Small intestine (tissue), 7 donors: ENCODE results near the gene FGD4. TPM values are rescaled to one million over a fixed set of nuclear protein-coding genes. Genes with fewer than 3 reads are reported as not detected.

Experiments used
- DNase-seq, 2 donors: peaks; one replicate each; pipeline versions ENCODE4 v3.0.0 to v3.0.0-alpha.2; 2013
- FAIRE-seq: peaks from 2 replicates; lab custom pipeline; 2012; peaks lifted over from hg19 to GRCh38; lab: Jason Lieb, UNC
- H3K27ac ChIP-seq, 3 donors: one replicate each; pipeline ENCODE4 v1.5.1; 2013; ENCODE audit warnings: low read length in 2 of 3, mild to moderate bottlenecking in 2 of 3, control low read depth in 1 of 3, inconsistent platforms in 1 of 3, low read depth in 1 of 3, moderate library complexity in 1 of 3
- H3K27me3 ChIP-seq, 3 donors: one replicate each; pipeline ENCODE4 v1.6.1; 2013; ENCODE audit warnings: low read length in 3 of 3, inconsistent platforms in 1 of 3; ENCODE audit not compliant: control insufficient read depth in 3 of 3, insufficient read depth in 3 of 3
- H3K36me3 ChIP-seq, 3 donors: one replicate each; pipeline ENCODE4 v1.6.1; 2013; ENCODE audit warnings: low read length in 3 of 3, inconsistent platforms in 1 of 3, low read depth in 1 of 3, mild to moderate bottlenecking in 1 of 3, moderate library complexity in 1 of 3; ENCODE audit not compliant: control insufficient read depth in 3 of 3, insufficient read depth in 2 of 3
- H3K4me1 ChIP-seq, 3 donors: one replicate each; pipeline ENCODE4 v1.6.1; 2013; ENCODE audit warnings: low read length in 2 of 3, inconsistent platforms in 1 of 3, low read depth in 1 of 3, mild to moderate bottlenecking in 1 of 3, moderate library complexity in 1 of 3; ENCODE audit not compliant: control insufficient read depth in 3 of 3, insufficient read depth in 2 of 3
- H3K4me3 ChIP-seq, 3 donors: one replicate each; pipeline ENCODE4 v1.5.1; 2013; ENCODE audit warnings: low read length in 3 of 3, control low read depth in 1 of 3, inconsistent platforms in 1 of 3, low read depth in 1 of 3, mild to moderate bottlenecking in 1 of 3, moderate library complexity in 1 of 3
- H3K9me3 ChIP-seq, 2 donors: one replicate each; pipeline ENCODE4 v1.6.1; 2013; ENCODE audit warnings: low read depth in 1 of 2, low read length in 1 of 2; ENCODE audit not compliant: control insufficient read depth in 2 of 2, insufficient read depth in 1 of 2
- whole genome bisulfite sequencing, 3 donors: extraction: QIAGEN DNeasy Blood & Tissue Kit; methylation state at CpG; one replicate each; pipeline ENCODE4 v1.1.7; 2013; 5-methylcytosine and 5-hydroxymethylcytosine counted together
- polyA plus RNA-seq, 4 donors: library from polyadenylated mRNA; stranded (reverse) in 3 of 4; unstranded in 1 of 4; fragments of 200-250 nt in 3 of 4; fragments of 120-200 nt in 1 of 4; gene quantifications; one replicate each; pipeline versions ENCODE4 v1.2.1 to v1.2.3, GENCODE V29; 2013
- donor health status: healthy with polysubstance abuse.
- donor health status: control.
- donor health status: control.
- donor health status: Bipolar disorder and iron deficiency.
- donor health status: healthy.

The FGD4 gene
- polyA plus RNA-seq, 4 donors: 8.2 to 21.4 (median 14.2) TPM

- FAIRE-seq: no peak
- Histone ChIP-seq H3K27ac (no peak overlapping the region), H3K4me3 (no peak overlapping the region), H3K27me3 (peaks cover 0 to 2% (median 0%) of the 10 kb centered on the region in 3 donors), H3K9me3 (no peaks in the 10 kb centered on the region), H3K4me1 (peaks cover 0 to 8% (median 3%) of the 10 kb centered on the region in 3 donors), H3K36me3 (peaks cover 0 to 3% (median 0%) of the 10 kb centered on the region in 3 donors)
- WGBS, 3 donors: 60 to 71% (median 64%) methylated on average over 4 of the region's 4 CpGs
- DNase-seq: no peak
Observed at GRCh38 chr12:32397696-32398095, 1.7 kb upstream of the FGD4 start.

GRCh38 chr12:32398181-32398580 lies 1.2 kb upstream of the FGD4 start:
- Histone ChIP-seq H3K27ac (peak overlapping the region in 2 of 3 donors; percentile 94), H3K4me1 (peaks cover 0 to 8% (median 3%) of the 10 kb centered on the region in 3 donors), H3K4me3 (no peak overlapping the region), H3K9me3 (no peaks in the 10 kb centered on the region), H3K27me3 (peaks cover 0 to 2% (median 0%) of the 10 kb centered on the region in 3 donors), H3K36me3 (peaks cover 0 to 3% (median 0%) of the 10 kb centered on the region in 3 donors)
- DNase-seq: peak in 1 of 2 donors; percentile 16
- FAIRE-seq: no peak
- 52 to 70% (median 58%) methylated on average over 4 of the region's 4 CpGs for WGBS, 3 donors

GRCh38 chr12:32398816-32399369 lies 465 bp upstream of the FGD4 start:
- H3K27ac ChIP-seq: peak overlapping the region; percentile 87 to 99 (median 94)
- peak overlapping the region; percentile 50 to 80 (median 55) for H3K4me3 ChIP-seq
- DNase-seq: no peak
- peaks cover 0 to 8% (median 3%) of the 10 kb centered on the region in 3 donors for H3K4me1 ChIP-seq
- FAIRE-seq: no peak
- no peaks in the 10 kb centered on the region for H3K9me3 ChIP-seq
- H3K36me3 ChIP-seq: peaks cover 0 to 3% (median 0%) of the 10 kb centered on the region in 3 donors
- 2 to 3% (median 3%) methylated on average over 35 to 36 of the region's 36 CpGs for WGBS, 3 donors
- peaks cover 0 to 2% (median 0%) of the 10 kb centered on the region in 3 donors for H3K27me3 ChIP-seq

GRCh38 chr12:32400114-32400672 lies 835 bp downstream of the FGD4 start:
- Histone ChIP-seq H3K9me3 (no peaks in the 10 kb centered on the region), H3K4me3 (peak overlapping the region; percentile 50 to 80 (median 55)), H3K4me1 (peaks cover 0 to 8% (median 3%) of the 10 kb centered on the region in 3 donors), H3K36me3 (peaks cover 0 to 3% (median 0%) of the 10 kb centered on the region in 3 donors), H3K27me3 (peaks cover 0 to 2% (median 0%) of the 10 kb centered on the region in 3 donors), H3K27ac (peak overlapping the region; percentile 92 to 99 (median 99))
- FAIRE-seq (no peak), DNase-seq (peak; percentile 67 to 75)
- WGBS, 3 donors: 6 to 20% (median 18%) methylated on average over 15 of the region's 15 CpGs

- H3K4me1 ChIP-seq: peaks cover 0 to 8% (median 3%) of the 10 kb centered on the region in 3 donors
- 13 to 34% (median 26%) methylated on average over 2 of the region's 2 CpGs for WGBS, 3 donors
- peak overlapping the region; percentile 50 to 80 (median 55) for H3K4me3 ChIP-seq
- H3K27me3 ChIP-seq: peaks cover 0 to 2% (median 0%) of the 10 kb centered on the region in 3 donors
- FAIRE-seq (no peak), DNase-seq (peak; percentile 42 to 77)
- peak overlapping the region; percentile 92 to 99 (median 99) for H3K27ac ChIP-seq
- H3K9me3 ChIP-seq: no peaks in the 10 kb centered on the region
- H3K36me3 ChIP-seq: peaks cover 0 to 3% (median 0%) of the 10 kb centered on the region in 3 donors
Observed at GRCh38 chr12:32400866-32401265, 1.5 kb downstream of the FGD4 start.

GRCh38 chr12:32402170-32402569 lies 2.8 kb downstream of the FGD4 start:
- Histone ChIP-seq H3K27me3 (peaks cover 0 to 2% (median 0%) of the 10 kb centered on the region in 3 donors), H3K36me3 (peaks cover 0 to 3% (median 0%) of the 10 kb centered on the region in 3 donors), H3K4me1 (peaks cover 0 to 8% (median 3%) of the 10 kb centered on the region in 3 donors), H3K27ac (no peak overlapping the region), H3K9me3 (no peaks in the 10 kb centered on the region), H3K4me3 (peak overlapping the region in 1 of 3 donors; percentile 40)
- DNase-seq (no peak), FAIRE-seq (no peak)
- 91 to 97% (median 92%) methylated on average over 9 to 10 of the region's 10 CpGs for WGBS, 3 donors

GRCh38 chr12:32402946-32403345 lies 3.6 kb downstream of the FGD4 start:
- Histone ChIP-seq H3K4me1 (peaks cover 0 to 8% (median 3%) of the 10 kb centered on the region in 3 donors), H3K27ac (no peak overlapping the region), H3K27me3 (peaks cover 0 to 2% (median 0%) of the 10 kb centered on the region in 3 donors), H3K9me3 (no peaks in the 10 kb centered on the region), H3K4me3 (peak overlapping the region in 1 of 3 donors; percentile 40), H3K36me3 (peaks cover 0 to 3% (median 0%) of the 10 kb centered on the region in 3 donors)
- 21 to 49% (median 30%) methylated on average over 1 of the region's 1 CpG for WGBS, 3 donors
- DNase-seq: no peak
- no peak for FAIRE-seq

- WGBS, 3 donors: 95 to 96% (median 95%) methylated on average over 3 of the region's 3 CpGs
- Histone ChIP-seq H3K9me3 (no peaks in the 10 kb centered on the region), H3K4me3 (no peak overlapping the region), H3K27me3 (no peaks in the 10 kb centered on the region), H3K36me3 (peaks cover 0 to 16% (median 3%) of the 10 kb centered on the region in 3 donors), H3K4me1 (no peaks in the 10 kb centered on the region), H3K27ac (no peak overlapping the region)
- no peak for FAIRE-seq
- DNase-seq: no peak
Observed at GRCh38 chr12:32407795-32408194, 8.4 kb downstream of the FGD4 start.
